CD1c-positive myeloid dendritic cell (primary cell): ENCODE data around the gene PNMT.

ENCODE experiments used
- DNase-seq: peaks from one replicate; pipeline ENCODE4 v3.0.0-alpha.2; 2016; ENCODE audit errors: extremely low spot score

PNMT gene

GRCh38 chr17:39669897-39670735 lies 1.9 kb downstream of the PNMT start:
- DNase-seq: no peak

DNA sequence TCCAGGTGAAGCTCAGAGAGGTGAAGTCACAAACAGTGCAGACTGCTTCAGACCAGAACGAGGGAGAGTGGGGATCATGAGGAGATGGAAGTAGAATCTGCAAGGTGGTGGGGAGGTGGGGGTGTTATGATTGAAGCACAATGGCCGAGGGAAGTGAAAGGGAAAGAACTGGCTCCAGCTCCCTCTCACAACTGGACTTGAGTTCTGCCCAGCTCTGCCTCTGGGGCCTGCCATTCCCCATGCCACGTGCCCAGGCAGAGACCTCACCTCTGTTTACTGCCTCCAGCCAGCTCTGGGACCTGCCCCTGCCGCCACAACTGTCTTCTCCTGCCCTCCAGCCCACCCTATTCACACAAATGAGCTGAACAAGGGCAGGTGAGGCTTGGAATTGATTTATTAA lies 2.5 kb downstream of the PNMT start:
- no peak for DNase-seq

GRCh38 chr17:39671651-39672521 lies 3.6 kb downstream of the PNMT start:
- no peak for DNase-seq

GRCh38 chr17:39672522-39673334 lies 4.5 kb downstream of the PNMT start:
- no peak for DNase-seq

DNA sequence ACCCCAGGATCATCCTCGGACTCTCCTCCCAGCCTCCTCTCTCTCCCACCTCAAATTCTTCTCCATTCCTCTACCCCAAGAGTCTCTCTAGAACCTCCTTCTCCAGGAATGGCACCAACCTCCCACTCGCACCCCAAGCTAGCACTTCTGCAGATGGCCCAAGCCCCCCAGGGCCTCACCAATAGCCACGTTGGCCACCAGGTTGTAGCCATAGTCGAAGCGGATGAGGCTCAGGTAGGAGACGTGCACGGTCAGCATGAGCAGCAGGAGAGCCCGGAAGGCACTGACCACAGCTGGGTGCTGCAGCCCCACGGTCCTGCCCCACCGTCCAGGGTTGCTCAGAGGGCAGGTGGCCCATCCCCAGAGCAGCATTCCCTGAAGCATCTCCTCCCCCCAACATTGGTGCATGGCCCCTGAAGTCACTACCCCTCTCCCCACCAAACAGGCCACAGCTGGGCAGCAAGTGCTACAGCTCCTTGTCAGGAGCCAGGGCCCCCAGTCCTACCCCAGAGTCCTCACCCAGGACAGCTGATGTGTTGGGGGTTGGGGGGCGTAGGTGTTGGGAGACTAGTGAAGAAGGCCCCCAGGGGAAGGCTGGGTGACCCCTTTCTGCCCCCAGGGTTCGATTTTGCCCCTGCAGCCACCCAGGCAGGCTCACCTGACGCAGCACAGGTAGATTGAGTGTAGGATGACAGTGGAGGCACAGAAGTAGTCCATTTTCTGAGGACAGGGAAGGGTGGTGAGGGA lies 5.3 kb downstream of the PNMT start:
- DNase-seq: no peak

GRCh38 chr17:39674179-39674578 lies 5.9 kb downstream of the PNMT start:
- DNase-seq: no peak

GRCh38 chr17:39674702-39675389 lies 6.6 kb downstream of the PNMT start:
- DNase-seq: no peak

- DNase-seq: no peak
Observed at GRCh38 chr17:39675390-39676082, 7.3 kb downstream of the PNMT start.

- DNase-seq: peak; percentile 37
Observed at GRCh38 chr17:39676198-39676819, 8.1 kb downstream of the PNMT start.

- DNase-seq: no peak
Observed at GRCh38 chr17:39677072-39677471, 8.8 kb downstream of the PNMT start.

GRCh38 chr17:39677542-39678339 lies 9.5 kb downstream of the PNMT start:
- no peak for DNase-seq

DNA sequence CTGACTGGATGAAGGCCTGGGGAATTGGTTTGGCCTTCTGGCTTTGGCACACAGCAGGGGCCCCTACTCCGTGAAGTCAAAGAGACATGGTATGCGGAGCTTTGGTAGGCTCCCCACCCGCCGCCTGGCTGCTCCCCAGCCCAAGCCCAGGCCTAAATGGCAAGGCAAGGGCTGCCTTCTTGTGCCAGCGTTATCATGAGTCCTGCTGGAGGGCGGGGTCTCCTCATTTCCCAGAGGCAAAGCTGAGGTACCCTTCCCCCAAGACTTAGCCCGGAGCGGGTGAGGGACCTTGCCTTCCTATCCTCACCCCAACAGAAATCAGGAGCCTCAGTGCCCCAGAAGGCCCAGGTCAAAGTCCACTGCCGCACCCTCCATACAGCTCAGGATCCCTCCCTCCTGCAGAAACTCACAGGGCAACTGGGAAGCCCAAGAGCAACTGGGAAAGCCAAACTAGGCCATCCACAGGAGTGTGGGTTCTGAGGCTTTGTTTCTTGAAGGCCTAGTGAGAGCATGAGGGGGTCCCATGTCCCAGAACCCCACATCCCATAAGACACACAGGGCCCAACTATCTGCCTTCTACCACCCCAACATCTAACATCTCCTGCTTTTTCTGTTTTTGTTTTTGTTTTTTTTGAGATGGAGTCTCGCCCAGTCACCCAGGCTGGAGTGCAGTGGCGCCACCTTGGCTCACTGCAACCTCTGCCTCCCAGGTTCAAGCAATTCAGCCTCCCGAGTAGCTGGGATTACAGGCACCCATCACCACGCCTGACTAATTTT lies 10.3 kb downstream of the PNMT start:
- no peak for DNase-seq

DNA sequence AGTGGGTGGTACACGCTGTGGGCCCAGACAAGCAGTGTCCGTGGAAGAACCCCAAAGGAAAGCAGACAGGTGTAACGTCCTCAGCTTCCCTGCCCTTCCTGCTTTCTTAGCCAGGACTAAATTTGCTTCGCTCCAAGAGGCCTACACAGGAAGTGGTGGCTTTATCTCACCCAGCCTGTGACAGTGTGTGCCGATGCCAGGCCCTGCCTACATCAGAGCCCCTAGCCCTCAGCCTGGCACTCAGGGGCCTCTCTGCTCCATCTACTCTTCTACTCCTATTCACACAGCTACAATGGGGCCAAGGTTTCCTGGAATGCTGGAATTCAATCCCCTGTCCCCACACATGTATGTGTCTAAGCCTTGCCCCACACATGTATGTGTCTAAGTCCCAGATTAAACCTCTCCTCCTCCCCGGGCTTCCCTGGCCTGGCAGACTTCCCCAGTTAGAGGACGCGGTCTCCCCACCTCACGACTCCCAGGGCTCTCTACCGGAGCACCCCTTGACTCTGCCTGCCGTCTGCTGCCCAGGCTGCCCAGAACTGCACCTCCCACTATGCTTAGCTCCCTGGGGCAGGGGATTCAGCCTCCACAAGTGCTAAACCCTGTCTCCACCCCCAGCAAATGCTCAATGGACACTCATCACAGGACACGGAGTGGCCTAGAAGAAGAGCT lies 11.4 kb downstream of the PNMT start:
- DNase-seq: no peak

- DNase-seq: no peak
Observed at GRCh38 chr17:39683295-39683939, 15.2 kb downstream of the PNMT start.

DNA sequence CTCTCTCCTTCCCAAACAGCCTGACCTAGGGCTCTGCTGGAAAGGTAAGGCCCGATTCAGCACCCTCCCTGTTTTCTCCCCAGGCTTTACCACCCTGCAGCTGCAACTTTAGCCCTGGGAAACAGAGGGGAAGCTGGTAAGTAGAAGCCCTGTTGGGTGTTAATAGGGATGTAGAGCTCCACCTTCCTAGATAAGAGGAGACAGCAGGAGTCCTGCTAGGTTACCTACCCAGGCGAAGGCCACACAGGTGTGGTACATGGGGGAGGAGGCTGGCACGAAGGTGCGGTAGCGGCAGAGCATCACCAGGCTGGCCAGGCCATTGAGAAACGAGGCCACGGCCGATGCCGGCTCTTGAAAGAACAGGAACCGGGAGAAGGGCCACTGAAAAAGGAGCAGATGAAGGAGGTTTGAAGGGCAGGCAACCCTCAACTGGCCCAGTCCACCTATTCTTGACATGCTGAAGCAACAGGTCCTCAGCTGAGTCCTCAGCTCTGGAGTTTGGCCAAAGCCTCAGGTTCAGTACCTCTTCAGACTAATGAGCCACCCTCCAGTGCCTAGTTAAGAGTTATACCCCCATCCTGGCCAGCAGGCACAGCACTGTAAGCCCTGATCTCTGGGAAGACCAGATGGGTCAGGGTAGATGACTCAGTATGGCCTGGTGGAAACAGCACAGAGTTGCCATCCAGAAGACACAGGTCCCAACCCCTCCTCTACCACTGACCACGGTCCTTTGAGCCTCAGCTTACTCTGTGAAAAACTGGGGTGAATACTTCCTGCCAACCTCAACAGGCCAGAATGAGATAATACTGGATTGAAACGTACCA lies 16.3 kb downstream of the PNMT start:
- DNase-seq: no peak

- no peak for DNase-seq
Observed at GRCh38 chr17:39687101-39687545, 18.9 kb downstream of the PNMT start.
